Gastroesophageal sphincter (tissue), 3 donors: ENCODE data around the gene SLC1A2.

Experiments used
- EP300 ChIP-seq: sonication (generic); formaldehyde crosslinking; IDR thresholded peaks from one replicate; pipeline ENCODE4 v1.6.1; 2017; ENCODE audit warnings: antibody characterized with exemption, mild to moderate bottlenecking
- POLR2A ChIP-seq, 2 donors: fragments of 450-650 bp; IDR thresholded peaks; one replicate each; pipeline ENCODE4 v1.6.1; 2017; ENCODE audit warnings: antibody characterized with exemption in 2 of 2, mild to moderate bottlenecking in 2 of 2, moderate library complexity in 1 of 2
- POLR2AphosphoS5 ChIP-seq: sonication (generic); formaldehyde crosslinking; IDR thresholded peaks from one replicate; pipeline ENCODE4 v1.6.1; 2017; ENCODE audit warnings: antibody characterized with exemption
- TF ChIP-seq, protein P1 (sequence below), 4 experiments: fragments of 200-600 bp in 2 of 4; fragments of 450-650 bp in 2 of 4; sonication (generic) in 1 of 4; IDR thresholded peaks; one replicate each; pipeline ENCODE4 v1.5.1; 2017 to 2019; ENCODE audit warnings: antibody characterized with exemption in 4 of 4, mild to moderate bottlenecking in 2 of 4, moderate library complexity in 2 of 4

DNA sequence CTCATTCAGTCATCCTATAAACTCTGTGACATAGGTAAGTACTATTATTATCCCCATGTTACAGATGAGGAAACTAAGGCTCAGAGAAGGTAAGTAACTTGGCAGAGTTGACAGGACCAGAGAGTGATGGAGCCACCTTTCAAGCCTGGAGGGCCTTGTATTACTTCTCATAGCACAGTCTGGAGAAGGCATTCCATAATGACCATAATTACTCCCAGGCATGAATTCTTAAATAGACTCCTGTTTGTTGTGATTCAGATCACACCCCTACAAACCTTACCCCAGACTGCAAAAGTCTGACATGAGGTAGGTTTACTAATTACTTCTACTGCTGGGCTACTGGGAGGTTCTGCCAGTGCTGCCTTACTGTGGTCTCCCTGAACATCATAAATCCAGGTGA is 203.4 kb downstream of the SLC1A2 start:
- TF ChIP-seq EP300 (no peak), POLR2A (IDR thresholded peaks at IDR 0.05) (no peak), POLR2AphosphoS5 (no peak)
- TF ChIP-seq, protein P1, sequence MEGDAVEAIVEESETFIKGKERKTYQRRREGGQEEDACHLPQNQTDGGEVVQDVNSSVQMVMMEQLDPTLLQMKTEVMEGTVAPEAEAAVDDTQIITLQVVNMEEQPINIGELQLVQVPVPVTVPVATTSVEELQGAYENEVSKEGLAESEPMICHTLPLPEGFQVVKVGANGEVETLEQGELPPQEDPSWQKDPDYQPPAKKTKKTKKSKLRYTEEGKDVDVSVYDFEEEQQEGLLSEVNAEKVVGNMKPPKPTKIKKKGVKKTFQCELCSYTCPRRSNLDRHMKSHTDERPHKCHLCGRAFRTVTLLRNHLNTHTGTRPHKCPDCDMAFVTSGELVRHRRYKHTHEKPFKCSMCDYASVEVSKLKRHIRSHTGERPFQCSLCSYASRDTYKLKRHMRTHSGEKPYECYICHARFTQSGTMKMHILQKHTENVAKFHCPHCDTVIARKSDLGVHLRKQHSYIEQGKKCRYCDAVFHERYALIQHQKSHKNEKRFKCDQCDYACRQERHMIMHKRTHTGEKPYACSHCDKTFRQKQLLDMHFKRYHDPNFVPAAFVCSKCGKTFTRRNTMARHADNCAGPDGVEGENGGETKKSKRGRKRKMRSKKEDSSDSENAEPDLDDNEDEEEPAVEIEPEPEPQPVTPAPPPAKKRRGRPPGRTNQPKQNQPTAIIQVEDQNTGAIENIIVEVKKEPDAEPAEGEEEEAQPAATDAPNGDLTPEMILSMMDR (IDR thresholded peaks at IDR 0.05) = no peak
